Measurements from ENCODE around the gene SPEF2. TPM values are rescaled to one million over a fixed set of nuclear protein-coding genes. Genes with fewer than 3 reads are reported as not detected.

The SPEF2 gene
- polyA plus RNA-seq, 3 donors from 2014 or later: 2.2 to 5.1 (median 4.9) TPM

GRCh38 chr5:35863159-35863558 lies 245.5 kb downstream of the SPEF2 start:
- peaks cover 0 to 2% (median 0%) of the 10 kb centered on the region in 3 donors for H3K27me3 Mint-ChIP-seq (ENCODE audit: low read depth in 3 of 3)
- H3K9me3 Mint-ChIP-seq: peaks cover 0 to 2% (median 0%) of the 10 kb centered on the region in 6 donors
- peak overlapping the region in 3 of 5 donors; percentile 1 to 12 (median 11) for H3K4me3 Mint-ChIP-seq
- no peak for DNase-seq
- H3K36me3 Mint-ChIP-seq: peaks cover 0 to 31% (median 7%) of the 10 kb centered on the region in 3 donors
- H3K4me1 Mint-ChIP-seq: peaks cover 4 to 29% of the 10 kb centered on the region in 2 donors
- peak overlapping the region in 1 of 6 donors; percentile 28 for H3K27ac Mint-ChIP-seq

Other genes with a start within 250 kb of the SPEF2 start
- gene IL7R, start 239.0 kb downstream of the SPEF2 start, polyA plus RNA-seq: 10 to 100 TPM; 36.8 to 70.9 (median 65.6) TPM

Data from immature natural killer cell (primary cell).